ENCODE data around the gene SEMA5A.

The SEMA5A gene

GRCh38 chr5:9388941-9389674 is 156.8 kb downstream of the SEMA5A start:
- Histone ChIP-seq H3K9me3 (ENCODE audit: control insufficient read depth, low read depth, low read length) (no peaks in the 10 kb centered on the region), H3K27me3 (ENCODE audit: control insufficient read depth, insufficient read depth, low read length) (no peaks in the 10 kb centered on the region), H3K27ac (ENCODE audit: low read length) (no peak overlapping the region), H3K4me1 (ENCODE audit: control insufficient read depth, low read depth, low read length) (peaks cover 4% of the 10 kb centered on the region), H3K4me3 (ENCODE audit: low read length) (no peak overlapping the region), H3K9ac (ENCODE audit: low read length) (no peak overlapping the region), H3K36me3 (ENCODE audit: control insufficient read depth, low read depth, low read length) (no peaks in the 10 kb centered on the region)

GRCh38 chr5:9387879-9388278 is 158.0 kb downstream of the SEMA5A start:
- H3K9ac ChIP-seq (ENCODE audit: low read length) = no peak overlapping the region
- no peak overlapping the region for H3K27ac ChIP-seq (ENCODE audit: low read length)
- H3K4me1 ChIP-seq (ENCODE audit: control insufficient read depth, low read depth, low read length) = peaks cover 4% of the 10 kb centered on the region
- no peak overlapping the region for H3K4me3 ChIP-seq (ENCODE audit: low read length)
- no peaks in the 10 kb centered on the region for H3K36me3 ChIP-seq (ENCODE audit: control insufficient read depth, low read depth, low read length)
- no peaks in the 10 kb centered on the region for H3K27me3 ChIP-seq (ENCODE audit: control insufficient read depth, insufficient read depth, low read length)
- no peaks in the 10 kb centered on the region for H3K9me3 ChIP-seq (ENCODE audit: control insufficient read depth, low read depth, low read length)

DNA sequence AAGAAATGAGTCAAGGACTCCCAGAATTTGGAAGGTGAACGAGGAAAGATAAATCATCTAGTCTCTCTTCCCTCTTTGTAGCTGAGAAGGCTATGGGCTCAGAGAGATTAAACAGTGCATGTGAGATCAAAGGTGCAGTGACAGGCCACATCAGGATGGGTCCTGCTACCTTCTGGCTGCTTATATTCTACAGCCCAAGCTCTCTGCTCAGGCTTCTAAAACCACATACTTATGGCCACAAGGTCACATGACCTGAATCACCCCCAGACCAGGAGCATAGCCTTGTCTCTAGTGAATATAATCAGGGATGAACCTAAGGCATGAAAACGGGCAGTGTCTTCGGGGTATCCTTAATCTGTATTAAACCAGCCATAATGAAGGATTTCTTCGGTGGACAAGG is 158.9 kb downstream of the SEMA5A start:
- no peaks in the 10 kb centered on the region for H3K27me3 ChIP-seq (ENCODE audit: control insufficient read depth, insufficient read depth, low read length)
- no peak overlapping the region for H3K4me3 ChIP-seq (ENCODE audit: low read length)
- H3K9ac ChIP-seq (ENCODE audit: low read length) = no peak overlapping the region
- no peak overlapping the region for H3K27ac ChIP-seq (ENCODE audit: low read length)
- H3K4me1 ChIP-seq (ENCODE audit: control insufficient read depth, low read depth, low read length) = peaks cover 4% of the 10 kb centered on the region
- H3K9me3 ChIP-seq (ENCODE audit: control insufficient read depth, low read depth, low read length) = no peaks in the 10 kb centered on the region
- no peaks in the 10 kb centered on the region for H3K36me3 ChIP-seq (ENCODE audit: control insufficient read depth, low read depth, low read length)

DNA sequence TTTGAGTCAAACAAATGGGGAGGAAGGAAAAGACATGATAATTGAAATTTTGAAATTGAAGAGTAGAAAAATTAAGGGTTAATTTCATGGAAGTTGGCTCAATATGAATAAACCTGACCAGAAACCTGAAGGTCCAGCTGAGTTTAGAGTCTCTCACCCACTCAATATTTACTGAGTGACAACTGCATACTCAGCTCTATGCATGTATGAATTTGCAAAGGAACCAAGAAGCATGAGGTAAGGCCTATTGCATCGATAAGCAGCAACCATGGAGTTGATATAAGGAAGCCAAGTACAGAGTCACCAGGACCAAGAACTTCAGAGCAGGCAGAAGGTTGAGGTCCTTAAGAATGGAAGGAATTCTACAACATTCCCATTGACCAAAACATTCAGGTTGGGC is 163.4 kb downstream of the SEMA5A start:
- Histone ChIP-seq H3K27me3 (ENCODE audit: control insufficient read depth, insufficient read depth, low read length) (no peaks in the 10 kb centered on the region), H3K4me1 (ENCODE audit: control insufficient read depth, low read depth, low read length) (no peaks in the 10 kb centered on the region), H3K4me3 (ENCODE audit: low read length) (no peak overlapping the region), H3K9ac (ENCODE audit: low read length) (no peak overlapping the region), H3K9me3 (ENCODE audit: control insufficient read depth, low read depth, low read length) (no peaks in the 10 kb centered on the region), H3K36me3 (ENCODE audit: control insufficient read depth, low read depth, low read length) (no peaks in the 10 kb centered on the region), H3K27ac (ENCODE audit: low read length) (no peak overlapping the region)

GRCh38 chr5:9381464-9381863 is 164.4 kb downstream of the SEMA5A start:
- Histone ChIP-seq H3K27me3 (ENCODE audit: control insufficient read depth, insufficient read depth, low read length) (no peaks in the 10 kb centered on the region), H3K9me3 (ENCODE audit: control insufficient read depth, low read depth, low read length) (no peaks in the 10 kb centered on the region), H3K4me3 (ENCODE audit: low read length) (no peak overlapping the region), H3K9ac (ENCODE audit: low read length) (no peak overlapping the region), H3K36me3 (ENCODE audit: control insufficient read depth, low read depth, low read length) (no peaks in the 10 kb centered on the region), H3K27ac (ENCODE audit: low read length) (no peak overlapping the region), H3K4me1 (ENCODE audit: control insufficient read depth, low read depth, low read length) (no peaks in the 10 kb centered on the region)

DNA sequence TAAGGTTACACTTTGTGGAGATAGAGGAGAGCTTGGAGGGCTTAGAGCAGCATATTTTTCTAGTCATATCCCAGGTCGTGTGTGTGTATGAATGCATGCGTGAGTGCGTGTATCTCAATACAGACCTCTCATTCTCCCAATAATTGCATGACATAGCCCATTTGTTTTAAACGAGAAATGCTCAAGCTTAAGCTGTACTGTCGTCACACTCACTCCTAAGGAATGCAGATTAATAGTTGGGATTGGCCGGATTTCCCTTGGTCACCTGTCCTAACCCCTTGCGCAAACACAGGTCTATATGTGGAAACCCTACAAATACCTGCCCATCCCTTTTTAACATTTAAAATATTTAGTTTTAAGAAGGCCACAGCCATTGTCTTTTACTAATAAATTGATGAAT is 165.8 kb downstream of the SEMA5A start:
- Histone ChIP-seq H3K4me3 (ENCODE audit: low read length) (no peak overlapping the region), H3K36me3 (ENCODE audit: control insufficient read depth, low read depth, low read length) (no peaks in the 10 kb centered on the region), H3K27me3 (ENCODE audit: control insufficient read depth, insufficient read depth, low read length) (no peaks in the 10 kb centered on the region), H3K27ac (ENCODE audit: low read length) (no peak overlapping the region), H3K9ac (ENCODE audit: low read length) (no peak overlapping the region), H3K4me1 (ENCODE audit: control insufficient read depth, low read depth, low read length) (no peaks in the 10 kb centered on the region), H3K9me3 (ENCODE audit: control insufficient read depth, low read depth, low read length) (no peaks in the 10 kb centered on the region)

GRCh38 chr5:9376363-9377117 is 169.3 kb downstream of the SEMA5A start:
- H3K27me3 ChIP-seq (ENCODE audit: control insufficient read depth, insufficient read depth, low read length) = no peaks in the 10 kb centered on the region
- H3K9me3 ChIP-seq (ENCODE audit: control insufficient read depth, low read depth, low read length) = no peaks in the 10 kb centered on the region
- H3K4me3 ChIP-seq (ENCODE audit: low read length) = no peak overlapping the region
- H3K36me3 ChIP-seq (ENCODE audit: control insufficient read depth, low read depth, low read length) = no peaks in the 10 kb centered on the region
- no peak overlapping the region for H3K27ac ChIP-seq (ENCODE audit: low read length)
- H3K4me1 ChIP-seq (ENCODE audit: control insufficient read depth, low read depth, low read length) = no peaks in the 10 kb centered on the region
- H3K9ac ChIP-seq (ENCODE audit: low read length) = no peak overlapping the region

DNA sequence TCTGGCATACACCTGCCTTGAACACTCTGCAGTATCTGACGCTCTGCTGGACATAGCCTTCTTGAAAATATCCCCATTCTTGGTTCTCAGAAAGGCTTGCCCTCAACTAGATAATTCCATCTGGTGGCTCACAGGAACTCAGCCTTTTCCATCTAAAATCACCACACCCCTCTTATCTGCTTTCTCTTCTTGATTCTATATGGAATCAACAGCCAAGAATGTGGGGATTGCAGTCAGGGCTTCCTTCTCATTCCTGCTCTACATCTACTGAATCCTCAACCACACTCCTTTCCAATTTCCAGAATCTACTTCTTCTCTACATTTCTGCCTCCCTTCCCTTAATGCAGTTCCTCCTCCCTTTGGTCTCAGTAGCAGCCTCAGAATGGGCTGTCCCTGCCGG is 170.1 kb downstream of the SEMA5A start:
- Histone ChIP-seq H3K36me3 (ENCODE audit: control insufficient read depth, low read depth, low read length) (no peaks in the 10 kb centered on the region), H3K27me3 (ENCODE audit: control insufficient read depth, insufficient read depth, low read length) (no peaks in the 10 kb centered on the region), H3K4me1 (ENCODE audit: control insufficient read depth, low read depth, low read length) (no peaks in the 10 kb centered on the region), H3K27ac (ENCODE audit: low read length) (no peak overlapping the region), H3K9ac (ENCODE audit: low read length) (no peak overlapping the region), H3K9me3 (ENCODE audit: control insufficient read depth, low read depth, low read length) (no peaks in the 10 kb centered on the region), H3K4me3 (ENCODE audit: low read length) (no peak overlapping the region)

GRCh38 chr5:9374025-9374424 is 171.8 kb downstream of the SEMA5A start:
- no peaks in the 10 kb centered on the region for H3K9me3 ChIP-seq (ENCODE audit: control insufficient read depth, low read depth, low read length)
- no peak overlapping the region for H3K27ac ChIP-seq (ENCODE audit: low read length)
- no peak overlapping the region for H3K4me3 ChIP-seq (ENCODE audit: low read length)
- H3K36me3 ChIP-seq (ENCODE audit: control insufficient read depth, low read depth, low read length) = no peaks in the 10 kb centered on the region
- H3K27me3 ChIP-seq (ENCODE audit: control insufficient read depth, insufficient read depth, low read length) = no peaks in the 10 kb centered on the region
- no peak overlapping the region for H3K9ac ChIP-seq (ENCODE audit: low read length)
- no peaks in the 10 kb centered on the region for H3K4me1 ChIP-seq (ENCODE audit: control insufficient read depth, low read depth, low read length)

- Histone ChIP-seq H3K27me3 (ENCODE audit: control insufficient read depth, insufficient read depth, low read length) (no peaks in the 10 kb centered on the region), H3K4me3 (ENCODE audit: low read length) (no peak overlapping the region), H3K27ac (ENCODE audit: low read length) (no peak overlapping the region), H3K9ac (ENCODE audit: low read length) (no peak overlapping the region), H3K9me3 (ENCODE audit: control insufficient read depth, low read depth, low read length) (no peaks in the 10 kb centered on the region), H3K4me1 (ENCODE audit: control insufficient read depth, low read depth, low read length) (no peaks in the 10 kb centered on the region), H3K36me3 (ENCODE audit: control insufficient read depth, low read depth, low read length) (no peaks in the 10 kb centered on the region)
Observed at GRCh38 chr5:9373571-9373970, 172.3 kb downstream of the SEMA5A start.

DNA sequence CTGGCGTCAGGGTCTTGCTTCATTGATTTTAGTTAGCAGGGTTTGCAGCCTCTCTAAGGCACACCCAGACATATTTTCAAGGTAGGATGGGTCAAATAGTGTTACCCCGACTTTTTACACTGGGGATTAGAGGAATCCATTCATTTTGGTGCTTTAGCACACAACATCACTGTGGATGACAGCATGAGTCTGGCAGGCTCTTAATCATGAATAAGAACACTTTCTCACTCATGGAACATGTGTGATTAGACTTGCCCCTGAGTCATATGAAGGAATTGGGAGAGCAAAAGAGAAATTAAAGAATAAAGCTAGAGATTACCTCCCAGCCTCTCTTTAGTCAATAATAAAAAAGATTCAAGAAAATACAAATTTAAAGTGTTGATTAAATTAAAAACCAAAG is 175.6 kb downstream of the SEMA5A start:
- H3K4me1 ChIP-seq (ENCODE audit: control insufficient read depth, low read depth, low read length) = peaks cover 8% of the 10 kb centered on the region
- H3K4me3 ChIP-seq (ENCODE audit: low read length) = no peak overlapping the region
- no peak overlapping the region for H3K27ac ChIP-seq (ENCODE audit: low read length)
- no peaks in the 10 kb centered on the region for H3K36me3 ChIP-seq (ENCODE audit: control insufficient read depth, low read depth, low read length)
- no peak overlapping the region for H3K9ac ChIP-seq (ENCODE audit: low read length)
- no peaks in the 10 kb centered on the region for H3K9me3 ChIP-seq (ENCODE audit: control insufficient read depth, low read depth, low read length)
- no peaks in the 10 kb centered on the region for H3K27me3 ChIP-seq (ENCODE audit: control insufficient read depth, insufficient read depth, low read length)

- H3K36me3 ChIP-seq (ENCODE audit: control insufficient read depth, low read depth, low read length) = no peaks in the 10 kb centered on the region
- H3K9ac ChIP-seq (ENCODE audit: low read length) = no peak overlapping the region
- H3K4me3 ChIP-seq (ENCODE audit: low read length) = no peak overlapping the region
- peaks cover 8% of the 10 kb centered on the region for H3K4me1 ChIP-seq (ENCODE audit: control insufficient read depth, low read depth, low read length)
- H3K27me3 ChIP-seq (ENCODE audit: control insufficient read depth, insufficient read depth, low read length) = no peaks in the 10 kb centered on the region
- no peaks in the 10 kb centered on the region for H3K9me3 ChIP-seq (ENCODE audit: control insufficient read depth, low read depth, low read length)
- H3K27ac ChIP-seq (ENCODE audit: low read length) = no peak overlapping the region
Observed at GRCh38 chr5:9365512-9365911, 180.4 kb downstream of the SEMA5A start.

Data from iPS-18a (cell line).